HepG2 (cell line): Measurements from ENCODE around the gene AKR1C4. TPM values are rescaled to one million over a fixed set of nuclear protein-coding genes. Genes with fewer than 3 reads are reported as not detected.

Source experiments
- AHR ChIP-seq: IDR thresholded peaks from 2 replicates; pipeline ENCODE4 v1.6.1; 2018; ENCODE audit warnings: missing genetic modification reagents, missing compliant biosample characterization
- ARHGAP35 ChIP-seq: sonication (generic); formaldehyde crosslinking; IDR thresholded peaks from 2 replicates; pipeline ENCODE4 v1.9.0; 2022; ENCODE audit warnings: mild to moderate bottlenecking, inconsistent platforms, moderate library complexity, missing genetic modification reagents, borderline replicate concordance
- ARNTL ChIP-seq: sonication (generic); formaldehyde crosslinking; IDR thresholded peaks from 2 replicates; pipeline ENCODE4 v1.4.0; 2020; ENCODE audit warnings: mild to moderate bottlenecking, missing genetic modification reagents
- ERF ChIP-seq: IDR thresholded peaks from 2 replicates; pipeline ENCODE4 v1.6.1; 2018; ENCODE audit warnings: missing biosample characterization, missing genetic modification reagents
- MAFG ChIP-seq: sonication (generic); formaldehyde crosslinking; IDR thresholded peaks from 2 replicates; pipeline ENCODE4 v1.5.1; 2020; ENCODE audit warnings: mild to moderate bottlenecking, missing genetic modification reagents
- MEIS2 ChIP-seq: sonication (generic); formaldehyde crosslinking; IDR thresholded peaks from 2 replicates; pipeline ENCODE4 v1.9.0; 2021; ENCODE audit warnings: mild to moderate bottlenecking, missing genetic modification reagents
- NFE2 ChIP-seq: sonication (generic); formaldehyde crosslinking; IDR thresholded peaks from 2 replicates; pipeline ENCODE4 v1.4.0; 2020; ENCODE audit warnings: missing genetic modification reagents
- NFKBIZ ChIP-seq: IDR thresholded peaks from 2 replicates; pipeline ENCODE4 v1.6.1; 2018; ENCODE audit warnings: missing genetic modification reagents, missing compliant biosample characterization
- RBFOX2 ChIP-seq: fragments of 200-400 bp; formaldehyde crosslinking; IDR thresholded peaks from 2 replicates; pipeline ENCODE4 v1.6.1; 2017; ENCODE audit warnings: low read depth, mild to moderate bottlenecking, low read length
- SIN3A ChIP-seq: IDR thresholded peaks from 2 replicates; pipeline ENCODE4 v1.6.1; 2011; ENCODE audit warnings: low read depth, mild to moderate bottlenecking, control low read depth, low read length, borderline replicate concordance
- SPEN ChIP-seq: sonication (generic); formaldehyde crosslinking; IDR thresholded peaks from 2 replicates; pipeline ENCODE4 v1.5.1; 2020; ENCODE audit warnings: low read depth, mild to moderate bottlenecking, missing genetic modification reagents
- ZFP37 ChIP-seq: sonication (generic); formaldehyde crosslinking; IDR thresholded peaks from 2 replicates; pipeline ENCODE4 v1.4.0; 2020; ENCODE audit warnings: missing genetic modification reagents, borderline replicate concordance
- ZKSCAN1 ChIP-seq: fragments of 150-350 bp; IDR thresholded peaks from 2 replicates; pipeline ENCODE4 v1.6.1; 2014; ENCODE audit warnings: low read length
- ZNF205 ChIP-seq: IDR thresholded peaks from 2 replicates; pipeline ENCODE4 v1.6.1; 2018; ENCODE audit warnings: missing biosample characterization, missing genetic modification reagents
- ZNF558 ChIP-seq: sonication (generic); formaldehyde crosslinking; IDR thresholded peaks from 2 replicates; pipeline ENCODE4 v1.9.0; 2022; ENCODE audit warnings: mild to moderate bottlenecking, missing genetic modification reagents, borderline replicate concordance
- ZNF768 ChIP-seq: sonication (generic); formaldehyde crosslinking; IDR thresholded peaks from 2 replicates; pipeline ENCODE4 v1.4.0; 2020; ENCODE audit warnings: missing genetic modification reagents
- ZNF780A ChIP-seq: sonication (generic); formaldehyde crosslinking; IDR thresholded peaks from 2 replicates; pipeline ENCODE4 v1.8.0; 2022; ENCODE audit warnings: mild to moderate bottlenecking, missing genetic modification reagents, moderate library complexity
- polyA plus RNA-seq, 8 experiments: library from polyadenylated mRNA; depleted of rRNA in 3 of 8; stranded (reverse) in 7 of 8; unstranded in 1 of 8; fragments of >200 nt; fragmentation: Illumina TruSeq in 4 of 8; extraction: Trizol in 4 of 8; gene quantifications; 2 replicates each; pipeline versions ENCODE4 v1.2.1 to v1.2.3, GENCODE V29; 2011 to 2016; ENCODE audit warnings: low read depth in 4 of 8, missing spikeins in 1 of 8, mixed read lengths in 1 of 8; ENCODE audit not compliant: insufficient read depth in 1 of 8
- total RNA-seq, 5 experiments: library from RNA; depleted of rRNA; stranded (reverse); fragments of >200 nt; fragmentation: Illumina TruSeq; extraction: Trizol; gene quantifications; 2 replicates each; pipeline ENCODE4 v1.2.3, GENCODE V29; 2016; ENCODE audit warnings: low read depth in 1 of 5
- TF ChIP-seq, protein P1 (sequence below): sonication (generic); formaldehyde crosslinking; conservative IDR thresholded peaks from 2 replicates; pipeline ENCODE4 v1.5.0; 2020; ENCODE audit warnings: missing genetic modification reagents
- TF ChIP-seq, protein P2 (sequence below): sonication (generic); formaldehyde crosslinking; IDR thresholded peaks from 2 replicates; pipeline ENCODE4 v1.4.0; 2020; ENCODE audit warnings: low read depth, missing genetic modification reagents
- TF ChIP-seq, protein P3 (sequence below): sonication (generic); formaldehyde crosslinking; IDR thresholded peaks from 2 replicates; pipeline ENCODE4 v1.8.1; 2023; ENCODE audit warnings: mild to moderate bottlenecking, missing genetic modification reagents, borderline replicate concordance
- TF ChIP-seq, protein P4 (sequence below), 2 experiments: fragments of 450-650 bp in 1 of 2; sonication (generic) in 1 of 2; formaldehyde crosslinking; IDR thresholded peaks; 2 replicates each; pipeline versions ENCODE4 v1.5.0 to v1.8.0; 2020 to 2022; ENCODE audit warnings: mild to moderate bottlenecking in 1 of 2, missing genetic modification reagents in 1 of 2
- TF ChIP-seq, protein P5 (sequence below): sonication (generic); formaldehyde crosslinking; IDR thresholded peaks from 2 replicates; pipeline ENCODE4 v1.4.0; 2020; ENCODE audit warnings: mild to moderate bottlenecking, missing genetic modification reagents

The AKR1C4 gene
- total and polyA plus RNA-seq, 2 of the 13 experiments (the other 11 are each of a cell fraction or from before 2014, with no cell fraction given), result 0.18 to 1.3 TPM

DNA sequence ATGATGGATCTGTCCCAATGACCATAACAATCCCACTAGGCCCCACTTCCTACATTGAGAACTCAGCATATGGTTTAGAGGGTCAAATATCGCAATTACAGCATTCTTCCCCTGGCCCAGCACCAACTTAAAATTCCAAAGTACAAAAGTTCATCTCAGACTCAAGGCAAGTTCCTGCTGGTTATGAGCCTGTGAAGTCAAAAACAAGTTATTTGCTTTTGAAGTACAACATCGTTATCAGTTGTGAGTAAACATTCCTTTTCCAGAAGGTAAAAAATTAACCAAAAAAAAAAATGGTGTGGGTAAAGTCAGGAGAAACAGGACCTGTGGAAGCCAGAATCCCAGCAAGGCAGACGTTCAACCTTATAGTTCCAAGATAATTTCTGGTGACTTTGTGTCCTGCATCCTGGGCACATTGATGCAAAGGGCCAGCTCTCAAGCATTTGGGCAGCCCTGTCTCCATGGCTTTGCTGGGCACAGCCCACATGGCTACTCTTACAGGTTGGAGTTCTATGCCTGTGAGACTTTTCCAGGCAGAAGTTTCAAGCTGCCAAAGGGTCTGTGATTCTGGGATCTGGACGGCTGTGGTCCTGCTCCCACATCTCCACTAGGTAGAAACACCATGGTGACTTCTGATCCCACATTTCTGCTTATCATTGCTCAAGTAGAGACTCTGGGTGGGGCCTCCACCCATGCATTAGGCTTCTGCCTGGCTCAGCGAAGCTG lies 49.2 kb upstream of the AKR1C4 start (continued):
- TF ChIP-seq, protein P1, sequence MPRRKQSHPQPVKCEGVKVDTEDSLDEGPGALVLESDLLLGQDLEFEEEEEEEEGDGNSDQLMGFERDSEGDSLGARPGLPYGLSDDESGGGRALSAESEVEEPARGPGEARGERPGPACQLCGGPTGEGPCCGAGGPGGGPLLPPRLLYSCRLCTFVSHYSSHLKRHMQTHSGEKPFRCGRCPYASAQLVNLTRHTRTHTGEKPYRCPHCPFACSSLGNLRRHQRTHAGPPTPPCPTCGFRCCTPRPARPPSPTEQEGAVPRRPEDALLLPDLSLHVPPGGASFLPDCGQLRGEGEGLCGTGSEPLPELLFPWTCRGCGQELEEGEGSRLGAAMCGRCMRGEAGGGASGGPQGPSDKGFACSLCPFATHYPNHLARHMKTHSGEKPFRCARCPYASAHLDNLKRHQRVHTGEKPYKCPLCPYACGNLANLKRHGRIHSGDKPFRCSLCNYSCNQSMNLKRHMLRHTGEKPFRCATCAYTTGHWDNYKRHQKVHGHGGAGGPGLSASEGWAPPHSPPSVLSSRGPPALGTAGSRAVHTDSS (CRISPR knock-in tag), result no peak
- TF ChIP-seq ERF, result peak; percentile 47; the same call in 1 of the 2 replicates
- TF ChIP-seq ARHGAP35 (CRISPR knock-in tag), result 0 out of 2 replicates have a peak, but pooled peaks have one; percentile 11
- no peak for TF ChIP-seq ZFP37
- TF ChIP-seq NFKBIZ, result 0 out of 2 replicates have a peak, but pooled peaks have one; percentile 44
- TF ChIP-seq, protein P2, sequence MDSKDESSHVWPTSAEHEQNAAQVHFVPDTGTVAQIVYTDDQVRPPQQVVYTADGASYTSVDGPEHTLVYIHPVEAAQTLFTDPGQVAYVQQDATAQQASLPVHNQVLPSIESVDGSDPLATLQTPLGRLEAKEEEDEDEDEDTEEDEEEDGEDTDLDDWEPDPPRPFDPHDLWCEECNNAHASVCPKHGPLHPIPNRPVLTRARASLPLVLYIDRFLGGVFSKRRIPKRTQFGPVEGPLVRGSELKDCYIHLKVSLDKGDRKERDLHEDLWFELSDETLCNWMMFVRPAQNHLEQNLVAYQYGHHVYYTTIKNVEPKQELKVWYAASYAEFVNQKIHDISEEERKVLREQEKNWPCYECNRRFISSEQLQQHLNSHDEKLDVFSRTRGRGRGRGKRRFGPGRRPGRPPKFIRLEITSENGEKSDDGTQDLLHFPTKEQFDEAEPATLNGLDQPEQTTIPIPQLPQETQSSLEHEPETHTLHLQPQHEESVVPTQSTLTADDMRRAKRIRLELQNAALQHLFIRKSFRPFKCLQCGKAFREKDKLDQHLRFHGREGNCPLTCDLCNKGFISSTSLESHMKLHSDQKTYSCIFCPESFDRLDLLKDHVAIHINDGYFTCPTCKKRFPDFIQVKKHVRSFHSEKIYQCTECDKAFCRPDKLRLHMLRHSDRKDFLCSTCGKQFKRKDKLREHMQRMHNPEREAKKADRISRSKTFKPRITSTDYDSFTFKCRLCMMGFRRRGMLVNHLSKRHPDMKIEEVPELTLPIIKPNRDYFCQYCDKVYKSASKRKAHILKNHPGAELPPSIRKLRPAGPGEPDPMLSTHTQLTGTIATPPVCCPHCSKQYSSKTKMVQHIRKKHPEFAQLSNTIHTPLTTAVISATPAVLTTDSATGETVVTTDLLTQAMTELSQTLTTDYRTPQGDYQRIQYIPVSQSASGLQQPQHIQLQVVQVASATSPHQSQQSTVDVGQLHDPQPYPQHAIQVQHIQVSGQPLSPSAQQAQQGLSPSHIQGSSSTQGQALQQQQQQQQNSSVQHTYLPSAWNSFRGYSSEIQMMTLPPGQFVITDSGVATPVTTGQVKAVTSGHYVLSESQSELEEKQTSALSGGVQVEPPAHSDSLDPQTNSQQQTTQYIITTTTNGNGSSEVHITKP, result no peak
- TF ChIP-seq ZKSCAN1, result no peak
- peak; percentile 71 for TF ChIP-seq RBFOX2
- TF ChIP-seq ZNF558, result no peak
- TF ChIP-seq, protein P3, sequence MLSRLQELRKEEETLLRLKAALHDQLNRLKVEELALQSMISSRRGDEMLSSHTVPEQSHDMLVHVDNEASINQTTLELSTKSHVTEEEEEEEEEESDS (CRISPR knock-in tag), result no peak; the same call in 1 of the 2 replicates
- no peak for TF ChIP-seq ZNF780A
- TF ChIP-seq ARNTL (CRISPR knock-in tag), result peak; percentile 84
- TF ChIP-seq NFE2 (CRISPR knock-in tag), result no peak
- TF ChIP-seq, protein P4, sequence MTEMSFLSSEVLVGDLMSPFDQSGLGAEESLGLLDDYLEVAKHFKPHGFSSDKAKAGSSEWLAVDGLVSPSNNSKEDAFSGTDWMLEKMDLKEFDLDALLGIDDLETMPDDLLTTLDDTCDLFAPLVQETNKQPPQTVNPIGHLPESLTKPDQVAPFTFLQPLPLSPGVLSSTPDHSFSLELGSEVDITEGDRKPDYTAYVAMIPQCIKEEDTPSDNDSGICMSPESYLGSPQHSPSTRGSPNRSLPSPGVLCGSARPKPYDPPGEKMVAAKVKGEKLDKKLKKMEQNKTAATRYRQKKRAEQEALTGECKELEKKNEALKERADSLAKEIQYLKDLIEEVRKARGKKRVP (CRISPR knock-in tag; IDR thresholded peaks at IDR 0.05), result peak in 1 of 2 experiments; percentile 90; a peak in 2 of 4 replicates
- TF ChIP-seq ZNF205 (CRISPR knock-in tag), result peak; percentile 100
- peak; percentile 82; the same call in 1 of the 2 replicates for TF ChIP-seq MEIS2 (CRISPR knock-in tag)
- TF ChIP-seq SIN3A, result no peak
- no peak; the same call in 1 of the 2 replicates for TF ChIP-seq MAFG
- TF ChIP-seq, protein P5, sequence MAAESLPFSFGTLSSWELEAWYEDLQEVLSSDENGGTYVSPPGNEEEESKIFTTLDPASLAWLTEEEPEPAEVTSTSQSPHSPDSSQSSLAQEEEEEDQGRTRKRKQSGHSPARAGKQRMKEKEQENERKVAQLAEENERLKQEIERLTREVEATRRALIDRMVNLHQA, result no peak
- TF ChIP-seq ZNF768 (CRISPR knock-in tag), result no peak
- TF ChIP-seq AHR, result no peak; the same call in 1 of the 2 replicates
- peak; percentile 49; the same call in 1 of the 2 replicates for TF ChIP-seq SPEN (CRISPR knock-in tag)
